ENCODE results near the gene GRIN3B. TPM values are rescaled to one million over a fixed set of nuclear protein-coding genes. Genes with fewer than 3 reads are reported as not detected.

GRIN3B gene
- total and polyA plus RNA-seq, 2 experiments from 2014 or later = 3.0 to 8.5 TPM

DNA sequence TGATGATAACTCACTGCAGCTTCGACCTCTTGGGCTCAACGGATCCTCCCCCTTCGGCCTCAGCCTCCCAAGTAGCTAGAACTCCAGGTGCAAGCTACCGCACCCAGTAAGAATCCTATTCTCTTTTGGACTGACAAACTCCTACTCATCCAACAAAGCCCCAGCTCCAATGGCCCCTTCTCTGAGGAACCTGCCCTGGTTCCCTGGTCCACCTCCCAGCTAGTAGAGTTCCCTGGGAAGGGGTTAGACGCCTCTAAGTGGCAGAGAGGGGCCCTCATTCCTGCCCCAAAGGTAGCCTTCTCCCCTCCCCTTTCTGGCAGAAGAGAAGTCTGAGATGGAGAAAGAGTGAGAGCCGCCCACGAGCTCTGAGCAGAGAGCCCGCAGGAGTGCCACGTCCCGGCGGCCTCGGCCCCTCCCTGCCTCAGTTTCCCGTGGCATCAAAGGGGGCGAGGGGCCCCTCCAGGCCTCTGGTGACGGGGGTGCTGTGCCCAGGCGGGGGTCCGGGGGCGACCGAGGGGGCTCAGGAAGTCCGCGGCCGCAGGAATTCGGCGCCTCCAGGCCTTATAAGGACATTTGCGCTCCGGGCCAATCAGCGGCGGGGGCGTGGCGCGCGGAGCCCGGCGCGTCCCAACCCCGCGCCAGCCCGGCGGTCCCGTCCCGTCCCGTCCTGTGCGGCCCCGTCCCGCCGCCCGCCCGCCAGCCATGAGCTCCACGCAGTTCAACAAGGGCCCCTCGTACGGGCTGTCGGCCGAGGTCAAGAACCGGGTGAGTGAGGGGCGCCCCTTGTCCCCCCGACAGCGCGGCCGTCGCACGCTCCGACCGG lies 26.0 kb downstream of the GRIN3B start, which contains the start of gene CNN2:
Gene CNN2 (plus strand): TSS at position 649 of the 823 bp plus-strand sequence. CDS start 54 bp downstream, at position 703.
- peaks cover 3% of the 10 kb centered on the region for H3K36me3 ChIP-seq
- H3K27ac ChIP-seq = peak within 1 kb of the TSS; percentile 100
- TF ChIP-seq, protein P1, sequence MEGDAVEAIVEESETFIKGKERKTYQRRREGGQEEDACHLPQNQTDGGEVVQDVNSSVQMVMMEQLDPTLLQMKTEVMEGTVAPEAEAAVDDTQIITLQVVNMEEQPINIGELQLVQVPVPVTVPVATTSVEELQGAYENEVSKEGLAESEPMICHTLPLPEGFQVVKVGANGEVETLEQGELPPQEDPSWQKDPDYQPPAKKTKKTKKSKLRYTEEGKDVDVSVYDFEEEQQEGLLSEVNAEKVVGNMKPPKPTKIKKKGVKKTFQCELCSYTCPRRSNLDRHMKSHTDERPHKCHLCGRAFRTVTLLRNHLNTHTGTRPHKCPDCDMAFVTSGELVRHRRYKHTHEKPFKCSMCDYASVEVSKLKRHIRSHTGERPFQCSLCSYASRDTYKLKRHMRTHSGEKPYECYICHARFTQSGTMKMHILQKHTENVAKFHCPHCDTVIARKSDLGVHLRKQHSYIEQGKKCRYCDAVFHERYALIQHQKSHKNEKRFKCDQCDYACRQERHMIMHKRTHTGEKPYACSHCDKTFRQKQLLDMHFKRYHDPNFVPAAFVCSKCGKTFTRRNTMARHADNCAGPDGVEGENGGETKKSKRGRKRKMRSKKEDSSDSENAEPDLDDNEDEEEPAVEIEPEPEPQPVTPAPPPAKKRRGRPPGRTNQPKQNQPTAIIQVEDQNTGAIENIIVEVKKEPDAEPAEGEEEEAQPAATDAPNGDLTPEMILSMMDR (IDR thresholded peaks at IDR 0.05; ENCODE audit: low read depth, low read length) = no peak
- peak within 1 kb of the TSS; percentile 99 for H3K4me3 ChIP-seq
- no peaks in the 10 kb centered on the region for H3K4me1 ChIP-seq (ENCODE audit: low read depth)
- peak; percentile 91 to 95 for DNase-seq (ENCODE audit: low read depth in 1 of 2, low spot score in 1 of 2)
- H3K9me3 ChIP-seq (ENCODE audit: low read depth) = no peaks in the 10 kb centered on the region
- no peaks in the 10 kb centered on the region for H3K27me3 ChIP-seq

DNA sequence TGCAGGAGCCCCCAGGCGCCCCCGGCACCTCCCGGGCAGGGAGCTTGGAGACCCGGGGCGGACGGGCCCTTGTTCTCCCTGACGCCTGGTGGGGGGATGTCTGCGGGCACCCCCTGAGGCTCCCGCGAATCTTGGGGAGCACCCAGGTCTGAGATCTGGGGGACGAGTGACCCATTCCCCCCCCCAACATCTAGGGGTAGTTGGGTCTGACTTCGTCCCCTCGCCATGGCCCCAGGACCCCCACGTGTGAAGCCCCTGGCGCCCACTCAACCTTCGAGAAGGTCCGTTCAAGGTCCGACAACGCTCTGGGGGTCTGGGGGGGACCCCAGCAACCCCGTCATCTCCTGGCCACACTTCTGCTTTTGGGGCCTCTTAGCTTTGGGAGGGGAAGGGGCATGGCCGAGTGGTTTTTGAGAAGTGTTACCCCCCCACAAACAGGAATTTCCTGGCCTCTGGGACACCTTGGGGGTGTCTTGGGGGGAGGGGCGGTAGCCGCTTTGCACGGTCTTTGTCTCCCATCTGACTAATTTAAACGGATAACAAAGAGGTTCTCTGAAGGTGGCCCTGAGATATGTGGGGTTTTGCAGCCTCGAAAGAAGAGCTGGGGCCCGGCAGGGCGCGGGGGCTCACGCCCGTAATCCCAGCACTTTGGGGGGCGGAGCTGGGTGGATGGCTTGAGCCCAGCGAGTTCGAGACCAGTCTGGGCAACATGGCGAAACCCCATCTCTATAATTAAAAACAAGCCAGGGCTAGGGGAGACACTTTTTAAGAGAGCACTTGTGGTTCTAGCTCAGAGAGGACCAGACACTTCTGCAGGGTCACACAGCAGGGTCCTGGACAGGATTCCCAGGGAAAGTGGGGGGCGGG lies 26.8 kb downstream of the GRIN3B start:
- peak in 1 of 2 donors; percentile 54 for DNase-seq (ENCODE audit: low read depth in 1 of 2, low spot score in 1 of 2)
- Histone ChIP-seq H3K4me3 (peak overlapping the region; percentile 99), H3K27ac (peak overlapping the region; percentile 100), H3K27me3 (no peaks in the 10 kb centered on the region), H3K36me3 (peaks cover 6% of the 10 kb centered on the region), H3K4me1 (ENCODE audit: low read depth) (no peaks in the 10 kb centered on the region), H3K9me3 (ENCODE audit: low read depth) (no peaks in the 10 kb centered on the region)
- TF ChIP-seq, protein P1 (IDR thresholded peaks at IDR 0.05; ENCODE audit: low read depth, low read length) = no peak

DNA sequence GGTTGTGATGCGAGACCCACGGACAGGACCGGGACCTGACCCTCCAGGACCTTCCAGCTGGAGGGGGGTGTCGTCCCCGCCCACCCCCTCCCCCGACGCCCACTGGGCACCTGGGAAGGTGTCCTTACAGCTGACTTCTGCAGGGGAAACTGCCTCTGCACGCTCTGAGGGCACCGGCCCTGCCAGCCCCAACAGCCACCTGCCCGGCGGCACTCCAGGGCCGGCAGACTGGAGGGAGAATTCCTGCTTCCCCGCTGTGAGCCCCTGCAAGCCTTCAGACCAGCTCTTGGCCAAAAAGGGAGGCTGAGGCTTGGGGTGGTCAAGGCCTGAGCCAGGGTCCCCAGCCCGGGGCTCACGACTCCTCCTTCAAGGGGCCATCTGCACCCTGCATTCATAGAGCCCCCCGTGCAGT lies 27.4 kb downstream of the GRIN3B start:
- Histone ChIP-seq H3K27me3 (no peaks in the 10 kb centered on the region), H3K27ac (peak overlapping the region; percentile 100), H3K9me3 (ENCODE audit: low read depth) (no peaks in the 10 kb centered on the region), H3K36me3 (peaks cover 12% of the 10 kb centered on the region), H3K4me3 (peak overlapping the region; percentile 99), H3K4me1 (ENCODE audit: low read depth) (no peaks in the 10 kb centered on the region)
- no peak for DNase-seq (ENCODE audit: low read depth in 1 of 2, low spot score in 1 of 2)
- TF ChIP-seq, protein P1 (IDR thresholded peaks at IDR 0.05; ENCODE audit: low read depth, low read length) = no peak

DNA sequence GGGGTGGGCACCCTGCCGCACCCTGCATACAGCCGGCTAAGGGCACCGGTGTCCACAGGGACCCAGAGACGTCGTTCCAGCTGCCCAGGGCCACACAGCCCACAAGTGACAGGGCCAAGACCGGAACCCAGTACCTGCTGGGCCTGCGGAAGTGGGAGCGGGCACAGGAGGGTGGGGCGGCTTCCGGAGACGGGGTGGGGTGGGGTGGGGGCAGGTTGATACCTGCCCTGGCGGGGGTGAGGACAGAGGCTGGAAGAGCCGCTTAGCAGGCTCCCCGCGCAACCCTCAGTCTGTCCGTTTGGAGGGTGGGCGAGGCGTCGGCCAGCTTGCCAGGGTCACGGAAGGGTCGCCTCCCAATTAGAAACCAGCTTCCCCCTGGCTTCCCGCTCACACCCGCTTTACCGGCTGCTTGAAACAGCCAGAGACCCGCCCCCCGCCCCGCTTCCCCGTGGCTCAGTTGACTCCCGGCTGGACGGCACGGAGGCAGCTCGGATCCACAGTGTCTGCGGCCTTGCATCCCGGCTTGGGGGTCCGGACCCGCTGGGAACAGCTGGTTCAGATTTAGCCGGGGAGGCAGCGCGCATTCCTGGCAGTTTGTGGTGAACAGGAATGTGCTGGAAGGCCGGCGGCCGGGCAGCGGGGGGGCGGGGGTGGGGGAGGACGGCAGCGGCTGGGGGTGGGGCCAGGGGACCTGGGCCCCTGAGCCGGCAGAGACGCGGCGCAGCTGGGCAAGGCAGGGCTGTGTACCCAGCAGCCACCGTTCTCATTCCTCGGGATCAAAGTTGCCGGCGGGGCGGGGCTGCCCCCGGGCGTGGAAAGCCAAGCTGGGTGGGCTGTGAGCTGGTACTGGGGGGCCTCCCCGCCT lies 28.1 kb downstream of the GRIN3B start:
- Histone ChIP-seq H3K27ac (peak overlapping the region; percentile 100), H3K4me1 (ENCODE audit: low read depth) (no peaks in the 10 kb centered on the region), H3K9me3 (ENCODE audit: low read depth) (no peaks in the 10 kb centered on the region), H3K27me3 (no peaks in the 10 kb centered on the region), H3K4me3 (peak overlapping the region; percentile 99), H3K36me3 (peaks cover 19% of the 10 kb centered on the region)
- peak; percentile 86 to 98 for DNase-seq (ENCODE audit: low read depth in 1 of 2, low spot score in 1 of 2)
- TF ChIP-seq, protein P1 (IDR thresholded peaks at IDR 0.05; ENCODE audit: low read depth, low read length) = no peak
